PC-9 (cell line): ENCODE data around the gene NSUN7. TPM values are rescaled to one million over a fixed set of nuclear protein-coding genes. Genes with fewer than 3 reads are reported as not detected.

Experiments
- BruUV-seq: library from RNA; stranded (reverse); fragments of 400-500 nt; replicated peaks from 2 replicates; lab custom pipeline; 2021; lab: Mats Ljungman, UMichigan
- CTCF ChIA-PET: fragments of 300-600 bp; sonication (Branson Sonifier 250); formaldehyde crosslinking; loops from one replicate; lab custom pipeline; 2022; ENCODE audit warnings: antibody characterized with exemption; lab: Charles Lee
- POLR2A ChIA-PET: fragments of 300-600 bp; sonication (Branson Sonifier 250); formaldehyde crosslinking; loops from one replicate; lab custom pipeline; 2022; ENCODE audit warnings: antibody characterized with exemption; ENCODE audit not compliant: unreplicated experiment; lab: Charles Lee
- DNase-seq, 2 experiments: peaks; one replicate each; pipeline versions ENCODE4 v3.0.0 to v3.0.0-alpha.2; 2015 to 2022; ENCODE audit warnings: mixed read lengths in 1 of 2
- H2AFZ ChIP-seq: fragments of 200-600 bp; sonication (generic); 2 replicates; pipeline ENCODE4 v1.8.1; 2017; ENCODE audit warnings: antibody characterized with exemption
- H3F3A ChIP-seq: fragments of 200-600 bp; sonication (generic); 2 replicates; pipeline ENCODE4 v1.8.1; 2017; ENCODE audit warnings: antibody characterized with exemption, mild to moderate bottlenecking, low read depth; ENCODE audit not compliant: insufficient read depth
- H3K27ac ChIP-seq: fragments of 200-600 bp; sonication (generic); 2 replicates; pipeline ENCODE4 v1.6.1; 2016; ENCODE audit warnings: mixed run types
- H3K27me3 ChIP-seq: fragments of 200-600 bp; sonication (generic); 2 replicates; pipeline ENCODE4 v1.6.1; 2016; ENCODE audit warnings: low read depth, mixed run types; ENCODE audit not compliant: insufficient read depth
- H3K36me3 ChIP-seq: fragments of 200-600 bp; sonication (generic); 2 replicates; pipeline ENCODE4 v1.6.1; 2016; ENCODE audit warnings: low read depth, mixed run types
- H3K4me1 ChIP-seq: fragments of 200-600 bp; sonication (generic); replicated peaks from 2 replicates; pipeline ENCODE4 v1.6.1; 2016; ENCODE audit warnings: mixed run types; ENCODE audit not compliant: insufficient read depth
- H3K4me2 ChIP-seq: fragments of 200-600 bp; sonication (generic); 2 replicates; pipeline ENCODE4 v1.6.1; 2017; ENCODE audit warnings: mixed run types
- H3K4me3 ChIP-seq: fragments of 200-600 bp; sonication (generic); 2 replicates; pipeline ENCODE4 v1.6.1; 2016; ENCODE audit warnings: mixed run types
- H3K79me2 ChIP-seq: fragments of 200-600 bp; sonication (generic); 2 replicates; pipeline ENCODE4 v1.6.1; 2017; ENCODE audit warnings: low read depth, mixed run types
- H3K9me2 ChIP-seq: fragments of 200-600 bp; sonication (generic); 2 replicates; pipeline ENCODE4 v1.8.1; 2017; ENCODE audit warnings: mild to moderate bottlenecking; ENCODE audit not compliant: insufficient read depth
- H3K9me3 ChIP-seq: fragments of 200-600 bp; sonication (generic); 2 replicates; pipeline ENCODE4 v1.8.1; 2016; ENCODE audit warnings: low read depth; ENCODE audit not compliant: insufficient read depth
- H4K20me1 ChIP-seq: fragments of 200-600 bp; sonication (generic); 2 replicates; pipeline ENCODE4 v1.8.1; 2017; ENCODE audit not compliant: insufficient read depth
- CTCF ChIP-seq: fragments of 200-600 bp; sonication (generic); conservative IDR thresholded peaks from 2 replicates; pipeline ENCODE4 v1.6.1; 2017; ENCODE audit warnings: mixed run types, antibody characterized with exemption, mild to moderate bottlenecking, moderate library complexity
- EZH2 ChIP-seq: fragments of 200-600 bp; sonication (generic); IDR thresholded peaks from 2 replicates; pipeline ENCODE4 v1.8.0; 2017; ENCODE audit warnings: antibody characterized with exemption, low read depth
- intact Hi-C: fragments of 100-400 bp; cut with micrococcal nuclease; formaldehyde crosslinking; loops from one replicate; pipeline ENCODE4 v1.10.0; 2022; ENCODE audit not compliant: unreplicated experiment
- total RNA-seq: library from RNA; stranded (reverse); gene quantifications from 2 replicates; pipeline ENCODE4 v1.2.3, GENCODE V29; 2021

The NSUN7 gene
- total RNA-seq, 1 experiment from 2014 or later = 16.8 TPM

- Histone ChIP-seq H3F3A (peaks cover 9% of the 10 kb centered on the region; the same call in 1 of the 2 replicates), H4K20me1 (no peaks in the 10 kb centered on the region), H3K4me2 (peak overlapping the region; percentile 88), H3K9me2 (no peaks in the 10 kb centered on the region), H3K4me3 (peak overlapping the region; percentile 79), H3K27ac (peak overlapping the region; percentile 55), H3K36me3 (no peaks in the 10 kb centered on the region), H3K79me2 (peaks cover 18% of the 10 kb centered on the region; the same call in 1 of the 2 replicates), H2AFZ (peak overlapping the region; percentile 94), H3K27me3 (no peaks in the 10 kb centered on the region), H3K9me3 (no peaks in the 10 kb centered on the region), H3K4me1 (peaks cover 18% of the 10 kb centered on the region)
- ChIA-PET CTCF (interaction anchor here (0.6 kb wide), 1 partner anchor 224 kb away, joined by 6 read pairs; no protein-coding TSS in a partner anchor), POLR2A (interaction anchor here (0.5 to 0.8 kb wide), 7 partner anchors 21 to 1568 kb away, joined by 3 to 8 read pairs (median 4); partner anchors contain the start of gene RBM47)
- BruUV-seq = TSS peak; percentile 55
- peak; percentile 16 to 64 for DNase-seq
- TF ChIP-seq EZH2 (no peak), CTCF (no peak)
- intact Hi-C loops = loop anchor here (5.0 kb wide), 1 partner anchor 462 kb away; the partner anchor contains the start of gene APBB2
These were observed 905 bp downstream of the NSUN7 start for GRCh38 chr4:40750461-40751258.

DNA sequence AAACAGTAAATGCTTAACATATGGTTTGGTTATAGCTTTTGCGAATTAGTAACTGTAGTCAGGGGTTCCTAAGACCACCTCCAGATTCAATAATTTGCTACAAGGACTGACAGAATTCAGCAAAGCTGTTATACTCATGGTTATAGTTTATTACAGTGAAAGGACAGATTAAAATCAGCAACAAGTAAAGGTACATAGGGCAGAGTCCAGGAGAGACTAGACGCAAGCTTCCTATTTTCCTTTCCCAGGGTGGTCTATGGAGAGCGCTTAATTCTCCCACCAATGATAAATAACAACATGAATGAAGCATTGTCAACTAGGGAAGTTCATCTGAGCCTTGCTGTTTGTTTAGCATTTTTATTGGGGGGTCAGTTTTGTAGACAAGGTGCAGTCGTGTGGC lies 5.9 kb downstream of the NSUN7 start:
- peaks cover 9% of the 10 kb centered on the region for H3K4me1 ChIP-seq
- no peak overlapping the region for H3K4me2 ChIP-seq
- no peak overlapping the region for H3K4me3 ChIP-seq
- H3K36me3 ChIP-seq = no peaks in the 10 kb centered on the region
- H3K9me2 ChIP-seq = no peaks in the 10 kb centered on the region
- no peak overlapping the region for H3K27ac ChIP-seq
- POLR2A ChIA-PET = interaction anchor here (0.5 kb wide), 1 partner anchor 415 kb away, joined by 8 read pairs; no protein-coding TSS in a partner anchor
- peaks cover 14% of the 10 kb centered on the region; the same call in 1 of the 2 replicates for H3K79me2 ChIP-seq
- no peaks in the 10 kb centered on the region for H4K20me1 ChIP-seq
- no peak for DNase-seq
- H3F3A ChIP-seq = no peaks in the 10 kb centered on the region; the same call in 1 of the 2 replicates
- TF ChIP-seq CTCF = no peak
- no peak for TF ChIP-seq EZH2
- no peaks in the 10 kb centered on the region for H3K27me3 ChIP-seq
- CTCF ChIA-PET = no interaction called here
- intact Hi-C loops = no loop called here
- H2AFZ ChIP-seq = no peak overlapping the region
- BruUV-seq = no TSS peak
- H3K9me3 ChIP-seq = no peaks in the 10 kb centered on the region

GRCh38 chr4:40763228-40763716 lies 13.5 kb downstream of the NSUN7 start:
- H4K20me1 ChIP-seq = no peaks in the 10 kb centered on the region
- no peaks in the 10 kb centered on the region for H3K9me3 ChIP-seq
- TF ChIP-seq CTCF = no peak
- BruUV-seq = no TSS peak
- H3K27me3 ChIP-seq = no peaks in the 10 kb centered on the region
- H3K9me2 ChIP-seq = no peaks in the 10 kb centered on the region
- peak overlapping the region; percentile 40 for H3K27ac ChIP-seq
- H3K4me1 ChIP-seq = no peaks in the 10 kb centered on the region
- POLR2A ChIA-PET = no interaction called here
- no peak for DNase-seq
- CTCF ChIA-PET = no interaction called here
- H2AFZ ChIP-seq = no peak overlapping the region
- no peak overlapping the region for H3K4me2 ChIP-seq
- no peaks in the 10 kb centered on the region for H3K36me3 ChIP-seq
- no peaks in the 10 kb centered on the region for H3K79me2 ChIP-seq
- H3K4me3 ChIP-seq = no peak overlapping the region
- H3F3A ChIP-seq = no peaks in the 10 kb centered on the region
- intact Hi-C loops = no loop called here
